Colonic mucosa (tissue), 4 donors: ENCODE measurements around the gene MIPOL1. TPM values are rescaled to one million over a fixed set of nuclear protein-coding genes. Genes with fewer than 3 reads are reported as not detected.

ENCODE experiments used
- DNase-seq: peaks from one replicate; pipeline ENCODE4 v3.0.0-alpha.2; 2020
- H3K27ac ChIP-seq: fragments of 200-600 bp; one replicate; pipeline ENCODE4 v1.8.0; 2021
- H3K27me3 ChIP-seq: fragments of 200-600 bp; one replicate; pipeline ENCODE4 v1.8.0; 2021
- H3K36me3 ChIP-seq: fragments of 200-600 bp; one replicate; pipeline ENCODE4 v1.8.0; 2021
- H3K4me1 ChIP-seq: fragments of 200-600 bp; one replicate; pipeline ENCODE4 v1.8.0; 2021; ENCODE audit warnings: mild to moderate bottlenecking
- H3K4me3 ChIP-seq: fragments of 200-600 bp; one replicate; pipeline ENCODE4 v1.8.0; 2021
- H3K9ac ChIP-seq, 2 donors: one replicate each; pipeline ENCODE4 v1.7.0; 2013; ENCODE audit warnings: control low read depth in 2 of 2, low read depth in 2 of 2, low read length in 2 of 2
- H3K9me3 ChIP-seq: fragments of 200-600 bp; one replicate; pipeline ENCODE4 v1.8.0; 2021
- intact Hi-C: fragments of 100-400 bp; cut with DNase I; formaldehyde crosslinking; loops from one replicate; pipeline ENCODE4 v1.14.1; 2022
- total RNA-seq, 2 donors: library from RNA; stranded (reverse); fragmentation: NEBNext Ultra II Directional in 1 of 2; extraction: Animal tissue kit (Norgen Biotek cat#: 25700) in 1 of 2; gene quantifications; one replicate each; pipeline ENCODE4 v1.2.1, GENCODE V29; 2021
- TF ChIP-seq, protein P1 (sequence below): fragments of 200-600 bp; IDR thresholded peaks from one replicate; pipeline ENCODE4 v1.8.0; 2022; ENCODE audit warnings: antibody characterized with exemption, mild to moderate bottlenecking
- donor health status: healthy.
- donor health status: DM: no; HTN: no; CAD: no.
- donor health status: DM: no; HTN: no; CAD: no.

MIPOL1 gene
- total RNA-seq, 2 donors from 2014 or later = 4.9 to 7.7 TPM

DNA sequence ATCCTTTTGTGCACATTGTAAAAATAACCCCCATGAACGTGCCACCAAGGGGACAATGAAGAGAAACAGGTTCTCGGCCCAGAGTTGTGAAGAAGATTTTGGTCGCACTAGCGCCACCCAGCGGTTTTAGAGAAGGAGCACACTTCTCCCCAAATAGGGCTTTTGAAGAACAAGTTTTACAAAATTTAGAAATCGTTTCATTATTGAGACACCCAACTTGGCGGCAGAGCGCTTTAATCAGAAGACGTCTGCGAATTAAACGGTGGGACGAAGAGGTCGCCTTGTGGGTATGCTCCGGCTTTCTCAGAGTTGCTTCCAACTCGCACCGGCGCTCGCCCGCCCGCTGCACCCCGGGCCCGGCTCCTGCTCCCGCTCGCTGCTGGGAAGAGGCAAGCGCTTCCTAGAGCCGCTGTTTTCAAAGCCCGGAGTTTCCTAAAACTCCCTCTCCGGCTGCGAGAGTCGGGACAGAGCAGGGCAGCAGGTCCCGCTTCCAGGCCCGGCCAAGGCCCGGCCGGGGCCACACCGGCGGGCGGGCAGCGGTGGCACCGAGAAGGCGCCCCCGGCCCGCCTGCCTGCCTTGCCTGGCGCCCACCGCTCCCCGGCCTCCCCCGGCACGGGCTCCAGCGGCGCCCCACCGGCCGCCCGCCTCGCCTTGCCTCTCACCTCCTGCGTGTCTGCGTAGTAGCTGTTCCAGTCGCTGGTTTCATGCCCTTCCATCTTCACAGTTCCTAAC, 396.7 kb downstream of the MIPOL1 start:
- H3K27ac ChIP-seq = peak overlapping the region; percentile 91
- H3K36me3 ChIP-seq = no peaks in the 10 kb centered on the region
- peak overlapping the region; percentile 54 for H3K4me3 ChIP-seq
- peak overlapping the region; percentile 89 to 96 for H3K9ac ChIP-seq
- intact Hi-C loops = loop anchor here (5.0 kb wide), 1 partner anchor 347 kb away; no protein-coding TSS in a partner anchor
- H3K4me1 ChIP-seq = no peaks in the 10 kb centered on the region
- peaks cover 33% of the 10 kb centered on the region for H3K27me3 ChIP-seq
- peak; percentile 91 for DNase-seq
- TF ChIP-seq, protein P1, sequence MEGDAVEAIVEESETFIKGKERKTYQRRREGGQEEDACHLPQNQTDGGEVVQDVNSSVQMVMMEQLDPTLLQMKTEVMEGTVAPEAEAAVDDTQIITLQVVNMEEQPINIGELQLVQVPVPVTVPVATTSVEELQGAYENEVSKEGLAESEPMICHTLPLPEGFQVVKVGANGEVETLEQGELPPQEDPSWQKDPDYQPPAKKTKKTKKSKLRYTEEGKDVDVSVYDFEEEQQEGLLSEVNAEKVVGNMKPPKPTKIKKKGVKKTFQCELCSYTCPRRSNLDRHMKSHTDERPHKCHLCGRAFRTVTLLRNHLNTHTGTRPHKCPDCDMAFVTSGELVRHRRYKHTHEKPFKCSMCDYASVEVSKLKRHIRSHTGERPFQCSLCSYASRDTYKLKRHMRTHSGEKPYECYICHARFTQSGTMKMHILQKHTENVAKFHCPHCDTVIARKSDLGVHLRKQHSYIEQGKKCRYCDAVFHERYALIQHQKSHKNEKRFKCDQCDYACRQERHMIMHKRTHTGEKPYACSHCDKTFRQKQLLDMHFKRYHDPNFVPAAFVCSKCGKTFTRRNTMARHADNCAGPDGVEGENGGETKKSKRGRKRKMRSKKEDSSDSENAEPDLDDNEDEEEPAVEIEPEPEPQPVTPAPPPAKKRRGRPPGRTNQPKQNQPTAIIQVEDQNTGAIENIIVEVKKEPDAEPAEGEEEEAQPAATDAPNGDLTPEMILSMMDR = peak; percentile 70
- no peaks in the 10 kb centered on the region for H3K9me3 ChIP-seq

DNA sequence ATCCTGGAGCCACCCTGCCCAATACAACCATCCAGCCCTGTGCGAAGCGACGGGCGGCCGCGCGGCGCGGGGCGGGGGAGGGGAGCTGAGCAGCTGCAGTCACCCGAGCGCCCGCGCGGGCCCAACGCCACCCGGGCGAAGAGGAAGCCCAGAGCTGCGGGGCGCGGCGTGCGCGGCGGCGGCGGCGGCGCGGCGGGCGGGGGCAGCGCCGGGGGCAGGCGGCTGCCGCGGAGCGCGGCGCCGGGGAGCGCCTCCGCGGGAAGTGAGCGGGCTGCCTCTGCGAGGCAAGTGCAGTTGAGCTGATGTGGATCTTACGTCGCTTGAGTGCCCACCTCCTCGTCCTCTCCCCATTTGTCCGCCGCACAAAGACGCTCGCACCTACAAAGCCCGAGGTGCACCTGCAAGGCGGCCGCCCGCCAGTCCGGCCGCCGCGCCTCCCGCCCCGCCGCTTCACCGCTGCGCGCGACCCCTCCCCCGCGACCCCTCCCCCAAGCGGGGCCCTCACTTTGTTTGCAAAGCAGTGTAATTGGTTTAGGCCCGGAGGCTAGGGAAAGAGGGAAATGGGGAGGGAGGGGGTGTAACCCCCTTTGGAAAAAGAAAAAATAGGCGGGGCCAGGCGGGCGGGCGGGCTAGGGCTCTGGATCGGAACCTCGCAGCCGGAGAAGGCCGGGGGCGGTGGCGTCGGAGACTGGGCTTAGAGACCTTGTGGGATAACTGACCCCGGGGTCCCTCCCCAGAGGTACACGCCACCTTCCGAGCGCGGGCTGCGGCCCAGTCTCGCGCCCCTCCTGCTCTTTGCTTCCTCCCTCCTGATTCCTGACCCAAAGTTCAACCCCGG, 397.5 kb downstream of the MIPOL1 start, which contains the start of the genes FOXA1 and TTC6:
TSS of gene FOXA1 (minus strand) at position 279 of the 838 bp plus-strand sequence. CDS start at position 2, 277 bp downstream.
TSS of gene TTC6 (plus strand) at position 659 of the 838 bp plus-strand sequence. CDS start 26,436 bp downstream, outside the sequence.
- Histone ChIP-seq H3K4me3 (peak within 1 kb of the TSS; percentile 54), H3K27me3 (peaks cover 41% of the 10 kb centered on the region), H3K9me3 (no peaks in the 10 kb centered on the region), H3K4me1 (peaks cover 3% of the 10 kb centered on the region), H3K36me3 (no peaks in the 10 kb centered on the region), H3K27ac (peak within 1 kb of the TSS; percentile 91), H3K9ac (peak within 1 kb of the TSS; percentile 89 to 96)
- intact Hi-C loops = loop anchor here (5.0 kb wide), 1 partner anchor 348 kb away; no protein-coding TSS in a partner anchor
- TF ChIP-seq, protein P1 = no peak
- DNase-seq = peak; percentile 79

DNA sequence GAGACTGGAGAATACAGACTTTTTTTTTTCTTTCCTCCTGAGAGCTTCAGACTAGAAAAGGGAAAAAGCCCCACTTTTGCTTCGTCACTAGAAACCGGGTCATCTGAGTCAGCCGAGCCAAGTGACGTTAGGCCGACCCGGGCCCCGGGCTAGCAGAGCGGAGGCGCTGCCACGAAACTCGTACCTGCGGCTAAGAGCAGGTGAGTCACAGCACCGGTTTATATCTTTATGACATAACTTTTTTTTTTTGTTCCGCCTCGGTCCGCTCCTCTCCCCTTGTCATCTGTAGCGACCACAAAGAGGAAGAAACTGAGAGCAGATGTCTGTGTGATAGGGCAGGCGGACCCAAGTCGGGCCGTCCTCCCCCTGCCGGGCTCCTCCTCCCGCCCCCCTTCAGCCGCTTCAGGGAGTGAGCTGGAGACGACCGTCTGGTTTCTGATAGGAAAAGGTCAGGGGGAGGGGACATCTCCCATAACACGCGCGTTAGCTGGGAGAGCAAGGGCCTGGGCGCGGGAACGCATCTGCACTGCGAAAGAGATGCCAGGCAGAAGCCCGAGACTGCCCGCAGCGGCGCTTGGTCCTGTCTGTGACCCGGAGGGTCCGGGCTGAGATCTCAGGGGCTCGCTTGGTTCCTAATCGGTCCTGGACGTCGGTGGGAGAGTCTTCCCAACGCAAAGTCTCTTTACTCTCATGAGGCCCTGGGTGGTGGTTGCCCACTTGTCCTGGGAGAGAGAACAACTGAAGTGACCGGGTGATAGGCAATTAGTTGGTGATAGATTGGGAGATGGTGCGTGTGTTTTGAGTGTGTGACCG, 398.3 kb downstream of the MIPOL1 start:
- Histone ChIP-seq H3K9me3 (no peaks in the 10 kb centered on the region), H3K4me3 (peak overlapping the region; percentile 54), H3K27ac (peak overlapping the region; percentile 89), H3K36me3 (no peaks in the 10 kb centered on the region), H3K4me1 (peaks cover 3% of the 10 kb centered on the region), H3K27me3 (peaks cover 42% of the 10 kb centered on the region), H3K9ac (peak overlapping the region; percentile 83 to 89)
- DNase-seq = peak; percentile 94
- TF ChIP-seq, protein P1 = no peak
- intact Hi-C loops = no loop called here

DNA sequence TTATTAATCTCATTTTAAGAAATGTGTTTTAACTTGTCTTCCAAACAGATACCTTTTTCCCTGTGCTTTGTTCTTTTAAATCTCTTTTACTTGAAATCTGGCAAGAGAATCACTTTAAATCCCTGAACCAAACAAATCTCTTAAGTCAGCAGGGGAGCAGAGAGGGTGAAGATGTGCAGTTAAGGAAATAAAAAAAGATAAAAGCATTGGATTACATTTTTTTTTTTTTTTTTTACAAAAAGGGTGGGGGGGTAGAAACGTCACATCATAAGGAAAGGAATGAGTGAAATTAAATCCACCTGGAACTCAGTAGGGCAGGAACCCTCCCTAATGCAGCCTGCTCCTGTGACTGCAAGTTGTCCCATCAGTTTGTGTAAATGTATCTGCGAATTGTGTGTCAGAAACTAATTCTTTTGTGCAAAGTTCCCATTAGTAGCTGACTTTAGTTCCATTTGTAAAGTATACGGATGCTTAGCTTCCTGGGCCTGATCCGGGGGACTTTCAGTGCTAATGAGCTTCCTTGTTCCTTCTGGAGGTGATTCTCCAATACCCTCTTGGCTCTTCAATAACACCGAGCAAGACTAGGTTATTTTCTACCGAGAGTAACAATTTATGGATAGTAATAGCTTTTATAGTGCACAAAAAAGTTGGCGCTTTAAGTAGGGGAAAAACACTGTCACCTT, 399.2 kb downstream of the MIPOL1 start:
- H3K9ac ChIP-seq = peak overlapping the region in 1 of 2 donors; percentile 87
- no peak for DNase-seq
- intact Hi-C loops = no loop called here
- peak overlapping the region; percentile 89 for H3K27ac ChIP-seq
- TF ChIP-seq, protein P1 = no peak
- no peak overlapping the region for H3K4me3 ChIP-seq
- H3K4me1 ChIP-seq = peaks cover 6% of the 10 kb centered on the region
- H3K9me3 ChIP-seq = no peaks in the 10 kb centered on the region
- H3K36me3 ChIP-seq = no peaks in the 10 kb centered on the region
- peaks cover 43% of the 10 kb centered on the region for H3K27me3 ChIP-seq
